GM11168 (cell line): ENCODE measurements around the gene DRAM1.
"Not testable (repeated sequence)": the region's sequence is repeated elsewhere in the genome, so short reads cannot be mapped to it uniquely, and the experiment has no call there.

Source experiments
- in situ Hi-C: fragments of 300-500 bp; cut with MboI; formaldehyde crosslinking; loops from one replicate; pipeline ENCODE4 v1.12.0; 2022; ENCODE audit warnings: low sequenced_read_pairs; ENCODE audit not compliant: unreplicated experiment

Gene DRAM1

DNA sequence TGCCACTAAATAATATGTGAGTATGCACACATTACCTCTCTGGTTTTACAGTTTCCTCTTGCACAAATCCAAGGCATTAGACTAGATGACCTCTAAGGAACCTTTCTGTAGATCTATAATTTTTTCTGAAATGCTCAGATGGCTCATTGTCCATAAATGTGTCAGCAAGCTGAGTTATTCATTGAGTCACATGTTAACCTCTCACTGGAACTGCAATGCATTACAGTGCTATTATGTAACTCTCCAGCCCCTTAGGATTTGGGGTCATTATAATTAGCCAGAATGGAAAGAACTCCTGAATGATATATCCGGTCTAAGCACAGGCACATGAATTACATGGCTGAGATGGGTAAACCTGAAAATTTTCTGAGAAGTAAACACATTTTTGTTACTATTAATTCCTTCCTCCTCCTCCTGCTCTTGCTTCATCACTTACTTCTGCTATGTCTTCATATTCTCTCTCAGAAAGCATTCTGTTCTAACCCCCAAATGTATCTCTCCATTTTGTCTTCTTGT, 20.3 kb upstream of the DRAM1 start:
- in situ Hi-C loops = loop anchor here (25.0 kb wide), 1 partner anchor 445 kb away; the partner anchor contains the start of gene ARL1

DNA sequence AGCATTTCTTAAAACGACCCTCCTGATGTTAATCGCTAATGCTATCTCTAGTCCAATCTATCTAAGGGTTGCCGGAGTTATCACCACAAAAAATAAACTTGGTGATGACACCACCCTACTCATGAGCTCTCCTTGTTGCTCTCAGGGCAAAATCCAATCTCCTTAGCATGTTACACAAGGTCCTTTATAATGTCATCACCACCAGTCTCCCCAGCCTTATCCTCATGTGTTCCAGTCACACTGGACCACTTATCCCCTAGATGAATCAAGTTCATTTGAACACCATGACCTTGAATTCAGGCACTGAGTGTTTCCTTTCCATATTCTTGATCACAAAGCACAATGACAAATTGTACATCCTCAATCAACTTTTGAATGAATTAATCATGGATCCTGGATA, 19.0 kb upstream of the DRAM1 start:
- in situ Hi-C loops = loop anchor here (25.0 kb wide), 1 partner anchor 446 kb away; the partner anchor contains the start of gene ARL1

DNA sequence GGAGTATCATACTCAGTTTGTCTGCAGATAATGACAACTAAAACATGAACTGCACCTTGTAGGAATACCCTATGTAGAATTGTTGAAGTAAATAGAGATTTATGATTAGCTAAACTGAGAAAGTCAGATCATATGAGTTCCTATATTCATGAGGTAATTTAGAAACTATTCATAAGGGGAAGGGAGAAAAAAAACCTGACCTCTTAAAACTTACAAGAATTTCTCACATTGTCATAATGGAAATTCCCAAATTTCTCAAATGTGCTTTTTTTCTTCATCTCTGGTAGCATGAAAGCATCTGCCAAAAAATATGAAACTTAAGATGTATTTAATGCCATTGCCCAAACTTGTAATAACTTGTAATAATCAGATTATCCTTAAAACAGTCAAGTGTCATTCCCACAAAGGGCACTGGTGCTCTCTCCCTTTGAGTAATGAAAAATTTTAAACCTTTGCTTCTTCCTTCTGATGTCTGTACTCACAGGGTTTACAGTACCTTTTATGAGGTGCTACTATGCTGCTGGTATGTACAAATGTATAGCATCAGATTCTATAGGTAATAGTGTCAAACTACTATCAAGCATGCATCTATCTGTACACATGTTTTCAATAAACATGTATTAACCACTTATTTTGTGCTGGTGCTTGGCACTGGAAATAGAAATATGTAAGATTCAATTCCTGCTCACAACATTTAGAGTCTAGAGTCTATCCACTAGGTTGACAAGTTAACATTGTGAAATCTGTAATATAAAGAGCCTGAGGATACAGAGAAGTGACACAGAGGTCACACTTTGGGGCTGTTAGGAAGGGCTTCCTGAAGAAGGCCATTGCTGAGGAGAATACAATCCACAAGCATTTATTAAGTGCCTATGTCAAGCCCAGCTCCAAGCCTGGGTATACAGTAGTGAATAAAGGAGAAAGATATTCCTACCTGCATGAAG, 17.4 kb upstream of the DRAM1 start:
- in situ Hi-C loops = loop anchor here (25.0 kb wide), 1 partner anchor 448 kb away; the partner anchor contains the start of gene ARL1

DNA sequence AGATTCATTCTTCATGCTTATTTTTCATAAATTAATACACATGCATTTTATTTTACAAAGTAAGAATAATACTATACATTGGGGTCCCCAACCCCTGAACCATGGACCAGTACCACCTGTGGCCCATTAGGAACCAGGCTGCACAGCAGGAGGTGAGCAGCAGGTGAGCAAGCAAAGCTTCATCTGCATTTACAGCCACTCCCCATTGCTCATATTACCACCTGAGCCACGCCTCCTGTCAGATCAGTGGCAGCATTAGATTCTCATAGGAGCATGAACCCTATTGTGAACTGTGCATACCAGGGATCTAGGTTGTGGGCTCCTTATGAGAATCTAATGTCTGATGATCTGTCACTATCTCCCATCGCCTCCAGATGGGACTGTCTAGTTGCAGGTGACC, 15.7 kb upstream of the DRAM1 start:
- in situ Hi-C loops = loop anchor here (25.0 kb wide), 1 partner anchor 449 kb away; the partner anchor contains the start of gene ARL1

DNA sequence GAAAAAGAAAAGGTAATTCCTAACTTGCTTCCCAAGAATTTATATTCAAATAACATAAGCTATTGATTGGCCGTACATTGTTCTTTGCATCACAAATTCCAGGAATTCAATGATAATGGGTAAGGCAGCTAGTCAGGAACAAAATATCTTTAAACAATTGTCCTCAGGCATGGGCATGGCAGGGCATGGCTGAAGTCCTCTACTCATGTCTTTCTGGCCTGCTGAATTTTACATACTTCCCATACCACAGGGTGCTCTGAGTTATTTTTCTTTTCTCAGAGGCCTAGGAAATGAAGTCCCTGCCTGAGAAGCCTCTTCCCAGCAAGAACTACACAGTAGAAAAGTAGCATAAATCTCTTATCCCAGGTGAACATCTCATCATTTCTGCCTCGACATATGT, 15.1 kb upstream of the DRAM1 start:
- in situ Hi-C loops = loop anchor here (25.0 kb wide), 1 partner anchor 450 kb away; the partner anchor contains the start of gene ARL1

DNA sequence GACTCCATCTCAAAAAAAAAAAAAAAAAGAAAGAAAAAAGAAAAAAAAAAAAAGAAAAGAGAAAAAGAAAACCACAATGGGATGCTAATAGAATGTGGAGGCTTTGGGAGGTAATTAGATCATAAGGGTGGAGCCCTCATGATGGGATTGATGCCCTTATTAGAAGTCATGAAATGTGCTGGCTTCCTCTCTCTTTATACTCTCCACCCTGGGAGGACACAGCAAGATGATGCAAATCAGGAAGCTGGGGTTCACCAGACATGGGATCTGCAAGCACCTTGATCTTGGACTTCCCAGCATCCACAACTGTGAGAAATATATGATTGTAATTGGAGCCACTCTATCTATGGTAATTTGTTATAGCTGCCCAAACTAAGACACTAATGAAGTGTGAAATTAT, 13.4 kb upstream of the DRAM1 start:
- in situ Hi-C loops = loop anchor here (25.0 kb wide), 1 partner anchor 452 kb away; the partner anchor contains the start of gene ARL1

DNA sequence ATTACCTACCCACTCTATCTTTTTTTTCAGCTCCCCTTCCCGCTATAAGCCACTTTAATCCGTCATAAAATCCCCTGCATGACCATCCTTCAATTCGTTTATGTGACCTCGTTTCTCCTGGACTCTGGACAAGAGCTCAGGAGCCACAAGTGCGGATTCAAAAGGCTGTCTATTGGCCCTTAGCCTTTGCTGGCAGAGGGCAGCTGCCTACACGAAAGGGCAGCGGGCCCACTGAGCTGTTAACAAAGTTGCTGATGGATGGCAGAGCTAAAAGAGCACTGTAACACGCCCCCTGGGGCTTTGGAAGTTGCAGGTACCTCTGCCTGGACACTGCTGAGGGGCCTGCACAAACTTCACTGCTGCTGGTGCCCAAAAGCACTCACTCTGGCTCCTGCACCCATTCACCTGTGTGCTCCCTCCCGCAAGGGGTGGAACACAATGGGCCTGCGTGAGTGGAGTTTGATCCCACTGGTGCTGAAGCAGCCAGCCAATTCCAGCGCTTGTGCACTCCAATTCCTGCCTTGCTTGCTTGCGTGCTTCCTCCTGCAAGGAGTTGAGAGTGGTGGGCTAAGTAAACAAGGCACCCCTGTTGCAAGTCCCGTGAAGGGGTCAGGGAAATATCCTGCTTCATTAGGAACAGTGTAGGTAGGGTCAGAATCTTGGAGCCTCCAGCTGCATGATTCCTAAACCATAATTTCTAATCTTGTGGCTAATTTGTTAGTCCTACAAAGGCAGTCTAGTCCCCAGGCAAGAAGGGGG, 10.6 kb upstream of the DRAM1 start:
- in situ Hi-C loops = loop anchor here (25.0 kb wide), 1 partner anchor 454 kb away; the partner anchor contains the start of gene ARL1

DNA sequence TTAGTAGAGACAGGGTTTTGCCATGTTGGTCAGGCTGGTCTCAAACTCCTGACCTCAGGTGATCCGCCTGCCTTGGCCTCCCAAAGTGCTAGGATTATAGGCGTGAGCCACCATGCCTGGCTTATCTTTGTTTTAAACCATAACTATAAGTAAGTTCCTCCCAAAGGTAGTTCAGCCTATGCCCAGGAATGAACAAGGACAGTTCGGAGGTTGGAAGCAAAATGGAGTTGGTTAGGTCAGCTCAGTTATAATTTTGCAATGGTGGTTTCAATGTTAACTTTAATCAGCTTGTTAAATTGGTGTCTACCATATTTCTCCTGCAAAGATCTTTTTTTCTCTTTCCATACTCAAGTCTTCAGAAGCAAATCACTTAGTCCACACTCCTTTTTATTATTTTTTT, 9.8 kb upstream of the DRAM1 start:
- in situ Hi-C loops = loop anchor here (25.0 kb wide), 1 partner anchor 455 kb away; the partner anchor contains the start of gene ARL1

DNA sequence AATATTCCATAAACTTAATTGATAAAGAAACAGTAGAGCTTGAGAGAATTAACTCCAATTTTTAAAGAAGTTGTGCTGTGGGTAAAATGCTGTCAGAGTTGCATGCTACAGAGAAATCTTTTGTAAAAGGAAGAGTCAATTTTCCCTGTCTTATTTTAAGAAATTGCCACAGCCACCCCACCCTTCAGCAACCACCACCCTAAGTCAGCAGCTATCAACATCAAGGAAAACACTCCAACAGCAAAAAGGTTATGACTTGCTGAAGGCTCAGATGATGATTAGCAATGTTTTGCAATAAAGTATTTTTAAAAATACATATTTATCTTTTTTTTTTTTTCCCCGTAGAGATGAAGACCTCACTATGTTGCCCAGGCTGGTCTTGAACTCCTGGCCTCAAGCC, 6.5 kb upstream of the DRAM1 start:
- in situ Hi-C loops = loop anchor here (25.0 kb wide), 1 partner anchor 459 kb away; the partner anchor contains the start of gene ARL1

DNA sequence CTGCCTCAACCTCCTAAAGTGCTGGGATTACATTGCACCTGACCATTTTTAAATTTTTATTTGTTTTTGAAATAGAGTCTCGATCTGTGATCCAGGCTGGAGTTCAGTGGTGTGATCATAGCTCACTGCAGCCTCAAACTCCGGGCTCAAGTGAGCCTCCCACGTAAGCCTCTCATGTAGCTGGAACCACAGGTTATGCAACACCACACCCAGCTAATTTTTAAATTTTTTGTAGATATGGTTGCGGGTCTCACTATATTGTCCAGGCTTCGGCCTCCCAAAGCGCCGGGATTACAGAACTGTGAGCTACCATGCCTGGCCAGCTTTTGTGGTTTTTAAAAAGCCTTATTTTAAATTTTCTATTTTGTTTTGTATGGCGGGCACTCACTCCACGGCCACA, 2.2 kb upstream of the DRAM1 start:
- in situ Hi-C loops = no loop called here

DNA sequence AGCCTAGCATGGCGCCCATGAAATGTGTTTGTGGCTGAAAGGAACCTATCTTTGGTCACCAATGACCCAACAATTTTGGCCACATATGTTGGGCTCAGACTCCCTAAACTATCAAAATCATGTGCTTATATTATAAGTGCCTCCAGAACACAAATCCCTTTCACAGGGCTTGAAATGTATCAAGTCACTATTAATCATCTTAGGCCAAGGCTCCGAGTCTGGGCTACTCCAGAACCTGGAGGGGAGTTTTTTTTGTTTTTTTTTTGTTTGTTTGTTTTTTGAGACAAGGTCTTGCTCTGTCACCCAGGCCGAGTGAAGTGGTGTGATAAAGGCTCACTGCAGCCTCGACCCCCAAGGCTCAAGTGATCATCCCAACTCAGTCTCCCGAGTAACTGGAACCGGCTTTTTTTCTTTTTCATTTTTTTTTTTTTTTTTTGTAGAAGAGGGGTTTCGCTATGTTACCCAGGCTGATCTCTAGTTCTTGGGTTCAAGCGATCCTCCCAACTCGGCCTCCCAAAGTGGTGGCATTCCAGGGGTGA, 989 bp upstream of the DRAM1 start:
- in situ Hi-C loops = no loop called here

DNA sequence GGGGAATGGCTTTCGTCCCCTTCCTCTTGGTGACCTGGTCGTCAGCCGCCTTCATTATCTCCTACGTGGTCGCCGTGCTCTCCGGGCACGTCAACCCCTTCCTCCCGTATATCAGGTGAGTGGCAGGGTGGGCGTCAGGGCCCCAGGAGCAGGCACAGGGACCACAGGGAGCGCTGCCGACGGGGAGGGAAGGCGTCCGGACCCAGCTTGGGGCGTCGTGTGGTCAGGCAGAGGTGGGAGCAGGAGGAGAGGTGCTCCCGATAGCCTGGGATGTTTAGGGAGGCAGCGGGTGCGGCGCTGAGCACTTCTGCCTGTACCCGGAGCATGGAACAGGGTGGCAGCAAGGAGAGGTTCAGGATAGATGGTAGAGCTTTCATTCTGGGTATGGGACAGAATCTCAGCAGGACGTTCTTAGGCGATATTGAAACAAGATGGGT, 444 bp downstream of the DRAM1 start:
- in situ Hi-C loops = no loop called here

DNA sequence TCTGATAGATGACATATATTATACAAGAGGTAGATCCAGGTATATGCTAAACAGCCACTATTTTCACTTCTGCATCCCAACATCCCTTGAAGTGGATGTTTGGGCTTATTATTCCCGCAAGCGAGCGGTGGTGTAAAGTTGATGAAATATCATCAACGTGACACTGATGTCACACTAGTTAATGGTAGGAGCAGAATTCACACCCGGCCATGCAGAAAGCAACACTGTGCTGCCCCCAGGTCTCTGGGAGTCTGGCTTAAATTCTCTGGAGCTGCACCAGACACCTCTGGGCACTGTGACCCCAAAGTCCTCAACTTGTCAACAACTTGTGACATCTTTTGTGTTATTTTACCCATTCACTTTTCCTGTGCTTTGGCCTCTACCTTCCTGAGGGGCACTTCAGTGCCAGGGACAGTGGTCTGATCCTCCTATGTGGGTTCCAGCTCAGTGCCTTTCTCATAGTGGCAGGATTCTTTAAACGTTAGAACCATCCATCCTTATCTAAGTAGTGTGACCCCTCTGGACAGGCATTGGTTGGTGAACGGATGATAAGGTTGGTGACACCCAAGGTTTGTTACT, 952 bp downstream of the DRAM1 start:
- in situ Hi-C loops = no loop called here

DNA sequence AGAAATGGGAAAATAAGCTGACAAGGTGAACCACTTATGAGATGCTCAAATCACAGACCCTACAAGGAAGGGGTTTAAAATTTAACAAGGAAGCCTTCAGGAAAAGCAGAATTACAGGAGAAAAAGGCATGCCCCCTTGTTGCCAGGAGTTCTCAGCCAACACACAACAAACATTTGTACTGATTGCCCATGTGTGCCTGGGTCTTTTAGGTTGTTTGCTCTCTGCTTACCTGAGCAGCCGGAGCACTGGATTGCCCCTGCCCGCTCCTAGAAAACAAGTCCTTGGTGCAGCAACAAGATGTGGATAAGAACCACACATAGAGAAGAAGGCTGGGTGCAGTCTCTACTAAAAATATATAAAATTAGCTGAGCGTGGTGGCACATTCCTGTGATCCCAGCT, 3.4 kb downstream of the DRAM1 start:
- in situ Hi-C loops = no loop called here

DNA sequence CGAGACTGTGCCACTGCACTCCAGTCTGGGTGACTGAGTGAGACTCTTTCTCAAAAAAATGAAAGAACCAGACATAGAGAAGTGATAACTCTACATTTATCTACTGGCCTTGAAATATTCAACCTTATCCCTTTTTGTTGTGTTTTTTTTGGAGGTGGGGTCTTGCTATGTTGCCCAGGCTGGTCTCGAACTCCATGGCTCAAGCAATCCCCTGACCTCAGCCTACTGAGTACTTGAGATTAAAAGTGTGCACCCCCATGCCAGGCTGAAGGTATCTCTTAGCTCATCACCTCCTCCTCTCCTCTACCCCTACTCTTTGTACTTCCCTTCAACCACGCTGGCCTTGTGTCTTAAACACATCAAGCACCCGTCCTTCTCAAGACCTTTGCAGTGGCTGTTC, 3.8 kb downstream of the DRAM1 start:
- in situ Hi-C loops = no loop called here

DNA sequence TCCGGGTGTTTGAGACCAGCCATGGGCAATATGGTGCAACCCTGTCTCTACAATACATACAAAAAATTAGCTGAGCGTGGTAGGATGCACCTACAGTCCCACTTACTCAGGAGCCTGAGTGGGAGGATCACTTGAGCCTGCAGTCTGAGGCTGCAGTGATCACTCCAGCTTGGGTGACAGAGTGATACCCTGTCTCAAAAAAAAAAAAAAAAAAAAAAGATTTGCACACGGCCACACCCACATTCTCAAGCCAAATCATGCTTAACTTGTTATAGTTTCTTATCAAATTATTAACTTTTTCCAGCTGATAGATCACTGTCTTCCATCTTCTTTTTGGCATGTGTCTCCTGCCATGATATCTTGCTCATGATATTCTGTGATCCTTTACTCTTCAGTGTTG, 6.8 kb downstream of the DRAM1 start:
- in situ Hi-C loops = no loop called here

DNA sequence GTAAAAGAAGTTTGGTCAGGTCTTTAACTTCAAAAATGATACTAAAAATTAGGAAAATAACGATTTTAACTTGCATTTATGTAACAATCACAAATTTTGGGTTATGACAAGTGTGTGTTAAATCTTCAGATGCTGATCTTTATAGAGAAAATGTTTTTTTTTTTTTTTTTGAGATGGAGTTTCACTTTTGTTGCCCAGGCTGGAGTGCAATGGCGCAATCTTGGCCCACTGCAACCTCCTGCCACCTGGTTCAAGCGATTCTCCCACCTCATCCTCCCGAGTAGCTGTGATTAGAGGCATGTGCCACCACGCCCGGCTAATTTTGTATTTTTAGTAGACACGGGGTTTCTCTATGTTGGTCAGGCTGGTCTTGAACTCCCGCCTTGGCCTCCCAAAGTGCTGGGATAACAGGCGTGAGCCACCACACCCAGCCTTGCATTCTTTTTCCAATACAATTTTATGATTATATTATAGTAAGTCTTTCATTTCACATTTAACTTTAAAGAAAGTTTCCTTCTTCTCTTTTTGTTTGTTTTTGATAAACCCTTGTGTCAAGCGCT, 7.5 kb downstream of the DRAM1 start:
- in situ Hi-C loops = not testable (repeated sequence)

DNA sequence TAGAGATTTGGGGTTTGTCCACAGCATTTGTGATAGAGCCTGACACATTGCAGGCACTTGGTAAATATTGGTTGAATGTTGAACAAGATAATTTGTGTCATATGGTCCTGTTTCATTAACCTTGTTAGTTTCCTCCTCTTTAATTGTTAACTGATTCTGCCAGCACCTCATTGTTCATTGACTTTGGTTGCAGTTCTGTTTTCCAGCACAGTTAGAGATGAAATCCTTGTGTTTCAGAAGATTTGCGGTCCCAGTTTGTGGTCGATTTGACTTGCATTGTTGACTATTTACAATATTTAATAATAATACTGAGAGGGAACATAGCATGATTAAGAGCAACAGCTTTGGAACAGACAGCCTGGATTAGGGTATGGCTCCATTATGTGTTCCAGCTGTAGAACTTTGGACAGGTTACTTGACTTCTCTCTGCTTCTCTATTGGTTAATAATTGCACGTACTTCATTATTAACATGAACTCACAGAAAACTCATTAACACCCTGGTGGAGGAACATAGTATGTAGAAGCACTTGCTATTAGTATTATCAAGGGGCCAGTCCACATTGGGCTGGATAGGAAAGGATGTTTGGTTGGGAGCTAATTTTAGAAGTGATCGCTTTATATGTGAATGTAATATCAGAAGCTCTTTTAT, 8.7 kb downstream of the DRAM1 start:
- in situ Hi-C loops = no loop called here

DNA sequence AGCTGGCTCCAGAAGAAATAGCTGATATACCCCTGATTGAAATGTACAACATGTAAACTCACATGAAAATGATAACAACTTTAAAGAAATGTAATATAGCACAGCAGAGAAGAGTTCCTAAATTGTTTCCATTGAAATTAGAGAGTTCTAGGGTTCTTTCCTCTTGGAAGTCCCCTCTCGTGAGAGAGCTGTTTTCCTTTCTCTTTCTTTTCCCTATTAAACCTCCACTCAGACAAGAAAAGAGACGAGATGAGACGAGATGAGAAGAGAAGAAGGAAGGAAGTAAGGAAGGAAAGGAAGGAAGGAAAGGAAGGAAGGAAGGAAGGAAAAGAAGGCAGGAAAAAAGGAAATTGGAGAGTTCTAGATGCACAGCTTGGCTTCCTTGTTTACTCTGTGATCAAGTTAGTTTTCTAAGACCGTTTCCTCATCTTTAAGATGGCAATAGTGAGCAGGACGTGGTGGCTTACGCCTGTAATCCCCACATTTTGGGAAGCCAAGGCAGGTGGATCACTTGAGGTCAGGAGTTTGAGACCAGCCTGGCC, 11.9 kb downstream of the DRAM1 start:
- in situ Hi-C loops = no loop called here
